OCI-LY3 (cell line): ENCODE results near the gene SNN.

Experiments used
- H2AFZ ChIP-seq: fragments of 200-600, 300-600 bp; shearing (Covaris generic); 2 replicates; pipeline ENCODE4 v1.6.0; 2014; ENCODE audit warnings: antibody characterized with exemption, low read depth, low read length
- H3K27ac ChIP-seq: fragments of 200-600, 300-600 bp; sonication (generic); 2 replicates; pipeline ENCODE4 v1.5.1; 2014; ENCODE audit warnings: mild to moderate bottlenecking, low read length, moderate library complexity, mixed read lengths
- H3K27me3 ChIP-seq: fragments of 200-600, 300-600 bp; sonication (generic); 2 replicates; pipeline ENCODE4 v1.6.1; 2014; ENCODE audit warnings: low read depth, low read length, mixed read lengths
- H3K36me3 ChIP-seq: fragments of 200-600, 300-600 bp; sonication (generic); replicated peaks from 2 replicates; pipeline ENCODE3; 2014; ENCODE audit warnings: low read depth, low read length, mixed read lengths
- H3K4me1 ChIP-seq: fragments of 300-600, 200-600 bp; sonication (generic); 2 replicates; pipeline ENCODE4 v1.6.1; 2014; ENCODE audit warnings: low read length, mixed read lengths
- H3K4me2 ChIP-seq: fragments of 200-600, 300-600 bp; sonication (generic); 2 replicates; pipeline ENCODE4 v1.6.1; 2014; ENCODE audit warnings: low read length, mixed read lengths
- H3K4me3 ChIP-seq: fragments of 300-600, 200-600 bp; sonication (generic); 2 replicates; pipeline ENCODE4 v1.5.1; 2014; ENCODE audit warnings: antibody characterized with exemption, mild to moderate bottlenecking, low read length, moderate library complexity
- H3K79me2 ChIP-seq: fragments of 300-600, 200-600 bp; shearing (Covaris generic); 2 replicates; pipeline ENCODE4 v1.6.1; 2014; ENCODE audit warnings: mild to moderate bottlenecking, low read length, mixed read lengths
- H3K9ac ChIP-seq: fragments of 300-600, 200-600 bp; shearing (Covaris generic); 2 replicates; pipeline ENCODE4 v1.6.0; 2014; ENCODE audit warnings: mild to moderate bottlenecking, low read length, moderate library complexity
- H3K9me3 ChIP-seq: fragments of 200-600, 300-600 bp; shearing (Covaris generic); 2 replicates; pipeline ENCODE4 v1.6.1; 2014; ENCODE audit warnings: low read length, mixed read lengths; ENCODE audit not compliant: insufficient read depth
- H4K20me1 ChIP-seq: fragments of 200-600, 300-600 bp; sonication (generic); 2 replicates; pipeline ENCODE4 v1.6.1; 2016; ENCODE audit warnings: low read length, mixed read lengths; ENCODE audit not compliant: insufficient read depth
- EZH2phosphoT487 ChIP-seq: fragments of 200-600 bp; shearing (Covaris generic); IDR thresholded peaks from 2 replicates; pipeline ENCODE4 v1.6.1; 2018; ENCODE audit warnings: antibody characterized with exemption, mixed run types, low read depth
- TF ChIP-seq, protein P1 (sequence below): fragments of 200-600, 300-600 bp; sonication (generic); IDR thresholded peaks from 2 replicates; pipeline ENCODE4 v1.5.1; 2014; ENCODE audit warnings: antibody characterized with exemption, low read length, low read depth

SNN gene

GRCh38 chr16:11722468-11722808 is 54.2 kb downstream of the SNN start:
- Histone ChIP-seq H4K20me1 (peaks cover 49% of the 10 kb centered on the region), H3K27ac (no peak overlapping the region), H3K4me3 (no peak overlapping the region), H3K4me1 (no peaks in the 10 kb centered on the region), H3K4me2 (no peak overlapping the region), H3K27me3 (no peaks in the 10 kb centered on the region), H3K79me2 (peaks cover 65% of the 10 kb centered on the region), H3K9ac (no peak overlapping the region), H2AFZ (no peak overlapping the region), H3K9me3 (no peaks in the 10 kb centered on the region), H3K36me3 (peaks cover 66% of the 10 kb centered on the region)
- no peak for TF ChIP-seq EZH2phosphoT487
- TF ChIP-seq, protein P1, sequence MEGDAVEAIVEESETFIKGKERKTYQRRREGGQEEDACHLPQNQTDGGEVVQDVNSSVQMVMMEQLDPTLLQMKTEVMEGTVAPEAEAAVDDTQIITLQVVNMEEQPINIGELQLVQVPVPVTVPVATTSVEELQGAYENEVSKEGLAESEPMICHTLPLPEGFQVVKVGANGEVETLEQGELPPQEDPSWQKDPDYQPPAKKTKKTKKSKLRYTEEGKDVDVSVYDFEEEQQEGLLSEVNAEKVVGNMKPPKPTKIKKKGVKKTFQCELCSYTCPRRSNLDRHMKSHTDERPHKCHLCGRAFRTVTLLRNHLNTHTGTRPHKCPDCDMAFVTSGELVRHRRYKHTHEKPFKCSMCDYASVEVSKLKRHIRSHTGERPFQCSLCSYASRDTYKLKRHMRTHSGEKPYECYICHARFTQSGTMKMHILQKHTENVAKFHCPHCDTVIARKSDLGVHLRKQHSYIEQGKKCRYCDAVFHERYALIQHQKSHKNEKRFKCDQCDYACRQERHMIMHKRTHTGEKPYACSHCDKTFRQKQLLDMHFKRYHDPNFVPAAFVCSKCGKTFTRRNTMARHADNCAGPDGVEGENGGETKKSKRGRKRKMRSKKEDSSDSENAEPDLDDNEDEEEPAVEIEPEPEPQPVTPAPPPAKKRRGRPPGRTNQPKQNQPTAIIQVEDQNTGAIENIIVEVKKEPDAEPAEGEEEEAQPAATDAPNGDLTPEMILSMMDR = no peak

DNA sequence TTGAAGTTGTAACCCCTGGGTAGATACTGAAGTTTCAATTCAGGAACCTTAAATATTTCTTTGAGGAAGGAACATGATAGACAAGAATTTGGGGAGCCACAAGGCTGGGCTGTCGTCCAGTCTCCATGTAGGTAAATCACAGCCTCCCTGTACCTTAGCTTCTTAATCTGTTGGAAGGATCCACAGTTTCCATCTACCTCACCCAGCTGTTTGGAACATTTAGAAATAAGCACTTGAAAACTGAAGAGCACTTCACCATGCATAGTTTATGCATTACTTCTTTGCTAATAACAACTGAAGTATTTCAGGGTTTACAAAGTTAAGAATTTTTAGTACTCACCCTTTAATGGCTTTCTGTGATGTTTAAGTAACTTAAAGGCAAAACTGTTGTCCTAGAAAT is 57.2 kb downstream of the SNN start:
- Histone ChIP-seq H3K9me3 (no peaks in the 10 kb centered on the region), H3K9ac (no peak overlapping the region), H3K27ac (no peak overlapping the region), H3K4me3 (no peak overlapping the region), H4K20me1 (peaks cover 63% of the 10 kb centered on the region), H3K4me1 (peaks cover 18% of the 10 kb centered on the region), H3K27me3 (no peaks in the 10 kb centered on the region), H3K36me3 (peaks cover 76% of the 10 kb centered on the region), H3K4me2 (no peak overlapping the region), H2AFZ (no peak overlapping the region), H3K79me2 (peaks cover 81% of the 10 kb centered on the region)
- TF ChIP-seq EZH2phosphoT487 = no peak
- TF ChIP-seq, protein P1 = no peak

DNA sequence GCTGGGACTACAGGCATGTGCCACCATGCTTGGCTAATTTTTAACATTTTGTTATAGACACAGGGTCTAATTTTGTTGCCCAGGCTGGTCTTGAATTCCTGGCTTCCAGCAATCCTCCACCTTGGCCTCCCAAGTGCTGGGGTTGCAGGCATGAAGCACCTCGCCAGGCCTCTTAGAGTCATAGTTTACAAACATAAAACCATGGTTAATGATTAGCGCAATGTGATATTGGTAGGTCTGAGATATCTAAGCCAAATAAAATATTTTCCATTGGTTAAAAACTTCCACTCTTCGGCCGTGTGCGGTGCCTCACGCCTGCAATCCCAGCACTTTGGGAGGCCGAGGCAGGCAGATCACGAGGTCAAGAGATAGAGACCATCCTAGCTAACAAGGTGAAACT is 57.8 kb downstream of the SNN start:
- Histone ChIP-seq H3K4me3 (no peak overlapping the region), H3K27ac (no peak overlapping the region), H4K20me1 (peaks cover 64% of the 10 kb centered on the region), H3K9me3 (no peaks in the 10 kb centered on the region), H3K36me3 (peaks cover 76% of the 10 kb centered on the region), H3K4me2 (no peak overlapping the region), H3K4me1 (peaks cover 18% of the 10 kb centered on the region), H3K27me3 (no peaks in the 10 kb centered on the region), H2AFZ (no peak overlapping the region), H3K79me2 (peaks cover 86% of the 10 kb centered on the region), H3K9ac (no peak overlapping the region)
- TF ChIP-seq, protein P1 = no peak
- TF ChIP-seq EZH2phosphoT487 = no peak

GRCh38 chr16:11727796-11728543 is 59.7 kb downstream of the SNN start:
- no peaks in the 10 kb centered on the region for H3K27me3 ChIP-seq

More at GRCh38 chr16:11727796-11728543, 59.7 kb downstream of the SNN start:
- H3K36me3 ChIP-seq = peaks cover 79% of the 10 kb centered on the region
- H4K20me1 ChIP-seq = peaks cover 61% of the 10 kb centered on the region
- H3K79me2 ChIP-seq = peaks cover 92% of the 10 kb centered on the region
- peak overlapping the region; percentile 5; the same call in 1 of the 2 replicates for H3K4me2 ChIP-seq
- TF ChIP-seq, protein P1 = no peak
- TF ChIP-seq EZH2phosphoT487 = no peak
- no peak overlapping the region for H3K9ac ChIP-seq
- H3K27ac ChIP-seq = peak overlapping the region; percentile 42; the same call in 1 of the 2 replicates
- no peaks in the 10 kb centered on the region for H3K9me3 ChIP-seq
- no peak overlapping the region for H2AFZ ChIP-seq
- peaks cover 18% of the 10 kb centered on the region for H3K4me1 ChIP-seq
- no peak overlapping the region for H3K4me3 ChIP-seq
